GM18907 (cell line): ENCODE results near the gene TBC1D21.

Source experiments
- ATAC-seq: cut with Tn5 transposase; IDR thresholded peaks from one replicate; pipeline ENCODE4 v1.9.1; 2021; ENCODE audit warnings: mild to moderate bottlenecking, moderate library complexity; ENCODE audit not compliant: unreplicated experiment

The TBC1D21 gene

GRCh38 chr15:73857193-73857920 lies 16.0 kb upstream of the TBC1D21 start:
- ATAC-seq, result no peak

GRCh38 chr15:73858062-73858461 lies 15.3 kb upstream of the TBC1D21 start:
- no peak for ATAC-seq

- ATAC-seq, result no peak
Measured at GRCh38 chr15:73862276-73862675, 11.1 kb upstream of the TBC1D21 start.

- ATAC-seq, result no peak
Measured at GRCh38 chr15:73865379-73865778, 8.0 kb upstream of the TBC1D21 start.

- ATAC-seq, result no peak
Measured at GRCh38 chr15:73865904-73866303, 7.5 kb upstream of the TBC1D21 start.

- no peak for ATAC-seq
Measured at GRCh38 chr15:73866481-73866880, 6.9 kb upstream of the TBC1D21 start.

- no peak for ATAC-seq
Measured at GRCh38 chr15:73866881-73867410, 6.4 kb upstream of the TBC1D21 start.

- ATAC-seq, result no peak
Measured at GRCh38 chr15:73867426-73867825, 5.9 kb upstream of the TBC1D21 start.

GRCh38 chr15:73867956-73868355 lies 5.4 kb upstream of the TBC1D21 start:
- ATAC-seq, result no peak

GRCh38 chr15:73869216-73869995 lies 4.0 kb upstream of the TBC1D21 start:
- no peak for ATAC-seq

GRCh38 chr15:73870700-73871408 lies 2.5 kb upstream of the TBC1D21 start:
- no peak for ATAC-seq

- ATAC-seq, result no peak
Measured at GRCh38 chr15:73872346-73872745, 1.0 kb upstream of the TBC1D21 start.

- ATAC-seq, result no peak
Measured at GRCh38 chr15:73873889-73874511, 636 bp downstream of the TBC1D21 start.

GRCh38 chr15:73879426-73879825 lies 6.1 kb downstream of the TBC1D21 start:
- ATAC-seq, result no peak

GRCh38 chr15:73881579-73882320 lies 8.4 kb downstream of the TBC1D21 start:
- no peak for ATAC-seq

GRCh38 chr15:73882761-73883419 lies 9.5 kb downstream of the TBC1D21 start:
- no peak for ATAC-seq

GRCh38 chr15:73884159-73884558 lies 10.8 kb downstream of the TBC1D21 start:
- ATAC-seq, result no peak

GRCh38 chr15:73885954-73886700 lies 12.8 kb downstream of the TBC1D21 start:
- no peak for ATAC-seq

- no peak for ATAC-seq
Measured at GRCh38 chr15:73886717-73887345, 13.5 kb downstream of the TBC1D21 start.
